ENCODE data around the gene ZNF444. TPM values are rescaled to one million over a fixed set of nuclear protein-coding genes. Genes with fewer than 3 reads are reported as not detected.

ZNF444 gene
- total RNA-seq, 4 donors from 2014 or later: 10.6 to 22.1 (median 15.6) TPM

DNA sequence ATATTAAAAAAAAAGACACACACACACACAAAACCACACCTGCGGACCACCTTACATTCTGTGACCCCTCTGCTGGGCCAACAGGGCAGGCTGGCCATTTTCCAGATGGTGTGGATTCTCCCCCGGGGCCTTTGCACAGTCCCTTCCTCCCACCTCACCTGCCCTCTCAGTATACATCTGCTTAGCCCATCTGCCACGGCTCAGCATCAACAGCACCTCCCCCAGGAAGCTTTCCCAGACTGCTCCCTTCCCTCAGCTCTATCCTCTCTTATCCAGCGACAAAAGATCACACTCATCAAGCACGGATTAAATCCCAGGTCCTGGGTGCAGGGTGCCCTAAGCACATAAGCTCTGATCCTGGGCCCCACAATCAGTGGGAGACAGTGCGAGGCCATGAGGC lies 24.5 kb upstream of the ZNF444 start:
- no peak overlapping the region for H3K4me3 ChIP-seq
- WGBS, 2 donors: 64 to 89% methylated on average over 3 to 4 of the region's 6 CpGs
- H3K9me3 ChIP-seq: no peaks in the 10 kb centered on the region
- peaks cover 58 to 91% (median 68%) of the 10 kb centered on the region in 3 donors for H3K4me1 ChIP-seq
- H3K36me3 ChIP-seq: peaks cover 0 to 13% (median 0%) of the 10 kb centered on the region in 3 donors
- peak overlapping the region in 1 of 4 donors; percentile 54 for H3K27ac ChIP-seq
- no peak for TF ChIP-seq CTCF (IDR thresholded peaks at IDR 0.05)
- no peak for TF ChIP-seq POLR2A (IDR thresholded peaks at IDR 0.05)
- intact Hi-C loops (cut with DNase I): no loop called here
- H3K27me3 ChIP-seq: no peaks in the 10 kb centered on the region
- no peak for DNase-seq

DNA sequence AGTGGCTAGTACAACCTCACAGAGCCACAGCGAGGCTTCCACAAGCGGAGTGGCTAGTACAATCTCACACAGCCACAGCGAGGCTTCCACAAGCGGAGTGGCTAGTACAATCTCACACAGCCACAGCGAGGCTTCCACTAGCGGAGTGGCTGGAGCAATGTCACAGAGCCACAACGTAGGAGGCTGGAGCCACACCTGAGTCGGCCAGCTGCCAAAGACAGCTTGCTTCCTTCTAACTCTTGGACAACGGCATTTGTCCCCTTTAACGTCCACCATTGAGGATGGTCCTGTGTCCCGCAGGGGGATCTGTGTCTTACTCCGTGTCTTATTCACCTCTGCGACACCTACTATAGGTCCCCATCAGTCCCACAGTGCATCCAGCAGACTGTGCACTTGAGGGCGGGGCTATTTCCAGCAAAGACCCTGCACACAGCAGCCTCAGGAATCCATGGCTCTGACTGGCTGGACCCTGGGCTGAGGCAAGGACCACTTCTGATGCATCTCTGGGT lies 23.7 kb upstream of the ZNF444 start:
- TF ChIP-seq POLR2A (IDR thresholded peaks at IDR 0.05): no peak
- no peak for TF ChIP-seq CTCF (IDR thresholded peaks at IDR 0.05)
- H3K4me3 ChIP-seq: peak overlapping the region in 1 of 4 donors; percentile 9
- no peaks in the 10 kb centered on the region for H3K9me3 ChIP-seq
- no peak for DNase-seq
- intact Hi-C loops (cut with DNase I): no loop called here
- H3K4me1 ChIP-seq: peaks cover 50 to 91% (median 68%) of the 10 kb centered on the region in 3 donors
- H3K27me3 ChIP-seq: no peaks in the 10 kb centered on the region
- H3K27ac ChIP-seq: peak overlapping the region; percentile 54 to 99 (median 96)
- 72 to 80% methylated on average over 4 to 13 of the region's 14 CpGs for WGBS, 2 donors
- peaks cover 0 to 7% (median 0%) of the 10 kb centered on the region in 3 donors for H3K36me3 ChIP-seq

DNA sequence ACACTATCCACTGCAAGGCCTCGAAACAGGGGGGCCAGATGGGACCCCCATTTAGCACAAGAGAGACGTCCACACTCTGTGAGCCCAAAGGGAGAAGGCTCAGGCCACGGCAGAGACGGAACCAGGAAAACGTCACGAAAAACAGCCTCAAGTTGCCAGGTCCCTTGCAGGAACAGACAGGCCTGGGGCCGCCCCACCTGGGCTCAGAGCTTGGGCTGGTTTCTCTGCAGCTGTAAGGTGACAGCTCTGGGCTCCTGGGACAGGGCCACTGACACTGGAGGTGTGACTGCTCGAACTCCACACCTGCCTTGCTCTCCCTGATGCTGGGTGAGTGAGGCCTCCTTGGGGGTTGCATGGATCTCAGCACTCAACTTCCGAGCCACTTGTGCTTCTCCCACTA lies 23.2 kb upstream of the ZNF444 start:
- Histone ChIP-seq H3K36me3 (peaks cover 0 to 7% (median 0%) of the 10 kb centered on the region in 3 donors), H3K27ac (peak overlapping the region; percentile 93 to 99 (median 98)), H3K4me3 (peak overlapping the region in 1 of 4 donors; percentile 9), H3K27me3 (no peaks in the 10 kb centered on the region), H3K9me3 (no peaks in the 10 kb centered on the region), H3K4me1 (peaks cover 45 to 89% (median 64%) of the 10 kb centered on the region in 3 donors)
- no peak for DNase-seq
- whole genome bisulfite sequencing, 2 donors: 10% methylated on average over 2 of the region's 9 CpGs; no CpG with 5 or more reads in 1 of the 2 donors
- intact Hi-C loops (cut with DNase I): no loop called here
- no peak for TF ChIP-seq POLR2A (IDR thresholded peaks at IDR 0.05)
- TF ChIP-seq CTCF (IDR thresholded peaks at IDR 0.05): no peak

DNA sequence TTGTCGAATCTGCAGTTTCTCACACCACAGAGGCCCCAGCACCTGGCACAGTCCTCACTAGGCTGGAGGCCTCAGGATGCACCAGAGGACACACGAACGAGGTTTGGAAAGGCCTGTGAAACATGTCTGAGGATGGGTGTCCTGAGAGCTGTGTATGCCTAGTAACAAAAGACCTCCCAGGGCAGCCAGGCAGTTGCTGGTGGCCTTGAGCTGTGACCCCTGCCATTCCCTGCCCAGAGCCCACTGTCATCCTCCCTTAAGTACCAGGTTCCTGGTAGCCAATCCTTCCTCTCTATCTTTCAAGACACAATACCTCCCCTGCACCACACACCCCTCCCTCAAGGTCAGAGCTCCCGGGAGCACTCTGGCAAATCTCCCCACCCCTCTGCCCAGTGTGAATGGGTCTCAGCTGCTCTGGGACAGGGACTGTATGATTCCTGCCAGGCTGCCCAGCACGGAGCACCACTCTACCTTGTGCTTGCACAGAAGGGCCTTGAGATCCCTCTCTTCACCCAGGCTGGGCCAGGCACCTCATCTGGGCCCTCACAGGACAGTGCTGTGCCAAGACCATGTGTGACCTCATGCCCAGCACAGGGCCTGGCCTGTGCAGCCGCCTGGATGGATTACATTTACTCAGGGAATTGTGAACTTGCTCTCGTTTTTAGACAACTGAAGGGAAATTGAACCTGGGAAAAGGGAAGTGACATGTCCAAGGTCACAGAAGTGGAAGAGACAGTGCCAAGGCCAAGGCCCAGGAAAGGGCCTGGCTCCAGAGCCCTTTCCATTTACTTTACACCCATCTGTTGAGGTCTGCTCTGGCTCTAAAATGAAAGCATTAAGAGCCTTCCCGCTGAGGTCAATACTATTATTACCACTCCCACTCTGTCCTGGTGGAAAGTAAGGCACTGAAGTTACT lies 22.2 kb upstream of the ZNF444 start:
- DNase-seq: no peak
- intact Hi-C loops (cut with DNase I): no loop called here
- peak overlapping the region; percentile 93 to 99 (median 98) for H3K27ac ChIP-seq
- H3K9me3 ChIP-seq: no peaks in the 10 kb centered on the region
- H3K4me1 ChIP-seq: peaks cover 38 to 79% (median 55%) of the 10 kb centered on the region in 3 donors
- no peaks in the 10 kb centered on the region for H3K27me3 ChIP-seq
- peaks cover 0 to 7% (median 0%) of the 10 kb centered on the region in 3 donors for H3K36me3 ChIP-seq
- TF ChIP-seq POLR2A (IDR thresholded peaks at IDR 0.05) (no peak), CTCF (IDR thresholded peaks at IDR 0.05) (no peak)
- H3K4me3 ChIP-seq: peak overlapping the region in 3 of 4 donors; percentile 73 to 97 (median 92)
- WGBS, 2 donors: 34 to 45% methylated on average over 3 to 6 of the region's 8 CpGs

DNA sequence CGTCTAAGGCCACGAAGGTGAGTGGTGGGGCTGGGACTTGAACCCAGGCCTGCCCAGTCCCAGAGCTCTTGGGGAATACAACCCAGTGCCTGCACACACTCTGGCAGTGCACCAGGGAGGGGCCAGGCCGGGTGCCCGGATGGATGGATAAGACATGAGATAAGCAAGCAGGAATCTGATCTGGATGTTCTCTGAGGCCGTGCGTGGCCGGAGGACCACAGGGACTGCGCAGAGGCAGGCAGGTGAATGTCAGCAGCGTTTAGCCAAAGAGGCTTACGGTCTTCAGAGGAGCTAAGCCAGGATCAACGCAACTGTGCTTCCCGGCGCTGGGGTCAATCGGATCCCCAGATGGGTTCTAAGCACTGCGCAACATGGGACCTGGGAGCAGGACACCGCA lies 21.5 kb upstream of the ZNF444 start:
- 25% methylated on average over 8 of the region's 16 CpGs; no CpG with 5 or more reads in 1 of the 2 donors for WGBS, 2 donors
- peaks cover 31 to 72% (median 48%) of the 10 kb centered on the region in 3 donors for H3K4me1 ChIP-seq
- H3K9me3 ChIP-seq: no peaks in the 10 kb centered on the region
- intact Hi-C loops (cut with DNase I): no loop called here
- TF ChIP-seq CTCF (IDR thresholded peaks at IDR 0.05): no peak
- no peak for TF ChIP-seq POLR2A (IDR thresholded peaks at IDR 0.05)
- H3K4me3 ChIP-seq: peak overlapping the region; percentile 73 to 97 (median 88)
- H3K27me3 ChIP-seq: no peaks in the 10 kb centered on the region
- no peak for DNase-seq
- peaks cover 0 to 7% (median 0%) of the 10 kb centered on the region in 3 donors for H3K36me3 ChIP-seq
- peak overlapping the region; percentile 93 to 99 (median 98) for H3K27ac ChIP-seq

Data from esophagus squamous epithelium (tissue), 5 donors.